Activated CD4-positive, alpha-beta T cell treated with anti-CD3 and anti-CD28 coated beads, Interleukin-2, amount 50 U/mL, for 24 hours (primary cell): ENCODE data around the gene PPP1R26.

Source experiments
- DNase-seq, 2 donors: peaks; one replicate each; pipeline ENCODE4 v3.0.0-alpha.2; 2020; ENCODE audit warnings: low read depth in 1 of 2, low spot score in 1 of 2

PPP1R26 gene

DNA sequence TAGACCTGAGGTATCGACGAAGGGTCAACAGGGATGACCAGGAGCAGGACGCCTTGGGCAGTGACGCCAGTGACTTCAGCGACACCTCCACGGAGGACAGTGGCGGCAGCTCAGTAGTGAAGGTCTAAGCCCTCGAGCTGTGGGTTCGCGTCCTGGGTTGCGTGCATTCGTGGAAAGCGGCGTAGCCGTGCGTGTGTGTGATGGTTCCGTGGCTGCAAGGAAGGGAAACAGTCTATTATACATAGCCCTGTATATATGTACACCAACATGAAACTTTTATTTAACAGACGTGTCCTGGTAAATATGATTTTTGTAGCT is 8.4 kb downstream of the PPP1R26 start:
- no peak for DNase-seq

DNA sequence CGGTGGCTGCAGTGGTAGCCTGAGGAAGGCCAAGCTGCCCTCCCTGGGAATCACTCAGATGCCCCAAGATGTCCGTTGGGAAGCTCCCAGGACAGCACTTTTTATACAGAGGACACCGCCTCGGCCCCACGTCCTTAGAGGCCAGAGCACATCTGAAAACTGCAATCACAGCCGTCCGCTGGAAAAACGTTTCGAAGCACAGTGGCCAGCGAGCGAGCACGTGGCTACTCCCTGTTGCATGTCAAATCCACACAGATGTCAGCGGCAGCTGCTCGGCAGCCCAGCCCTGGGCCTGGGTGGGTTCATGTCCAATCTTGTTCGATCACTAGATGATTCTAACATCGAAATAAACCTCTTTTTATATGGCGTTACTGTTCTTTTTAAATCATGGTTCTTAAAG is 8.9 kb downstream of the PPP1R26 start:
- DNase-seq: no peak

DNA sequence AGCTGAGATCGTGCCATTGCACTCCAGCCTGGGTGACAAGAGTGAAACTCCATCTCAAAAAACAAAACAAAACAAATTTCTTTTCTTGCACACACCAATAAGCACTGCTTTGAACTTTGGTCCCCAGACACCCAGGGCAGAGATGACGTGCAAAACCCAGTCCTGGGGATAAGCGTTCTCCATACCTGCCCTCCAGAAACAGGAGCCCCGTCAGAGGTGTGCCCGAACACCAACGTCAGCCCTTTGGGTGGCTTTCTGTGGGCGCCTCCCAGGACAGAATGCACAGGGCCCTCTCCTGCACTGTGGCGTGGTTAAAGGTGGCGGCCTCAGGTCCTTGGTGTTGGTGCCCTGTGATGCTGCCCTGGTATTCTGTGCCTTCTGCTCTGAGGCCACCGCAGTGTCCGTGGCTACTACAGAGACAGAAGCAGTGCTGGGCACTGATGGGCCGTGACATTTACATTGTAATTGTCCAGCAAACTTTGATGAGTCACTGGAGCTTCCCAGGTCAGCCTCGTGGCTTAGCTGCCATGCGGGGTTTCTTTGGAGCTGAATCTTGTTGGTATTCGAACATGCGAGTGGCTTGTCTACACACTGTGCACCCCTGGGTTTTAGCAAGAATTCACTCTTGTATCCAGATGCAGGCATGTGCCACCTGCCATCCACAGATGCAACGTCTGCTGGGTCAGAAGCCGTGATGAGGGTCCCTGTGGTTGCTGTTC is 9.8 kb downstream of the PPP1R26 start:
- DNase-seq: no peak

DNA sequence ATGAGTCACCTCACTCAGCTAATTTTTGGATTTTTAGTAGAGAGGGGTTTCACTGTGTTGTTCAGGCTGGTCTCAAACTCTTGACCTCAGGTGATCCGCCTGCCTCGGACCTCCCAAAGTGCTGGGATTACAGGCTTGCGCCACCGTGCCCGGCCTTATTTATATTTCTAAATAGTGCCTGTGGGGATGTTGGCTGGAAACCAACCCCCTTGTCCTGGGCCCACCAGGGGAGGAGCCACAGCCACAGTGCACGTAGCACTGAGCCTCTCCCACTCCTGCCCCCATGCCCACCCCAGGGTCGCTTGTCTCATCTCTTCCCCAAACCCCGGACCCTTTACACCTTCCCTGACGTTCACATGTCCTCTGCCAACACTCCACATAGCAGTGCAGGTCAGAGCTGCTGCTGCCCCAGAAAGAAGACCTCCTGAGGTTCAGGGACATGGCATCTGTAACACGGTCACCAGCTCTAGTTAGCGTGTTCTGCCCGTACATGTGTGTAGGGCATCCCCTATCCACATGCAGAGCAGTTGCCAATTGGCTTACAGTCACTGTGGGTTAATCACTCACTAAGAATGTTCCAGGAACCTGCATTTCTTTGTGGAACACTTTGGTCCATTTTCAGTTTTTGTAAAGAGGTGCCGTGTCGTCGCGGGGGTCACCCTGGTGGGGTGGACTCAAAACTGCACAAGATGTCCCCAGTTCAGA is 10.7 kb downstream of the PPP1R26 start:
- no peak for DNase-seq

DNA sequence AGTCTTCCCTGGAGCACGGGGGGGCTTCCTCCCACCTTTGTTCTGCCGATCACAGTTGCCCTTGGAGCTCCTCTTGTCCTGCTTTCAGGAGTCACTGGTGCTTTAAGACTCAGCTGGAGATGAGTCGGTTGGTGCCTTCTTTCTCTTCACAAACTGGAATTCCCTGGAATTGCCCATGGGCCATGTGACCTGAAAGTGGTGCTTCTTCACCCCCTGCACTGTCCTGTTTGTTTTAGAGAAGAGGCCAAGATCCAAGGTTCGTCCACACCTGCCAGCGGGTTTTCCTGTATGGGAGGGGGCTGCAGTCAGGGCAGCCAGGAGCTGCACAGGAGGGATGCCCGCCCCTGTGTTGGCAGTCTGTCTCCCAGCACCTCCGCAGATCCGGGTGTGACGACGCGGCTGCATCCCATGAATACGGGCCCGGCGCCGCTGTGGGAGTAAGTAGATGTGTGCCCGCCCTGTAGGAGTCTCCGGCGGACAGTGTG is 11.4 kb downstream of the PPP1R26 start:
- no peak for DNase-seq

DNA sequence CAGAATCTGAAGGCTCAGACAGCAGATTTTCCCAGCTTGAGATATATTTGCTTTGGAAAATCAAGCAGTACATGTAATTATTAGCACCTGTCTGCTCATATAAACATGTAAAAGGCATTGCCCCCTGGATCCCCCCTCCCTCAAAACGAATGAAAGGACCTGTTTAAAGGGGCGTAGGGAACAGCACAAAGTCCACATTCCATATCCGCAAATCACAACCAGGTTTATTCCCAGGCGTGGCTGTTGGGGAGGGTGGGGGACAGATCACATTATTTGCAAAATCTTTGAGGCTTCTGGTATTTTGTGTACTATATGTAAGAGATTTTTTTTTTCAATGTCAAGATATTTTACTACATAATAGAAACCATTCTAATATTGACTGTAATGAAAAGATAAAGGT is 12.2 kb downstream of the PPP1R26 start:
- no peak for DNase-seq

DNA sequence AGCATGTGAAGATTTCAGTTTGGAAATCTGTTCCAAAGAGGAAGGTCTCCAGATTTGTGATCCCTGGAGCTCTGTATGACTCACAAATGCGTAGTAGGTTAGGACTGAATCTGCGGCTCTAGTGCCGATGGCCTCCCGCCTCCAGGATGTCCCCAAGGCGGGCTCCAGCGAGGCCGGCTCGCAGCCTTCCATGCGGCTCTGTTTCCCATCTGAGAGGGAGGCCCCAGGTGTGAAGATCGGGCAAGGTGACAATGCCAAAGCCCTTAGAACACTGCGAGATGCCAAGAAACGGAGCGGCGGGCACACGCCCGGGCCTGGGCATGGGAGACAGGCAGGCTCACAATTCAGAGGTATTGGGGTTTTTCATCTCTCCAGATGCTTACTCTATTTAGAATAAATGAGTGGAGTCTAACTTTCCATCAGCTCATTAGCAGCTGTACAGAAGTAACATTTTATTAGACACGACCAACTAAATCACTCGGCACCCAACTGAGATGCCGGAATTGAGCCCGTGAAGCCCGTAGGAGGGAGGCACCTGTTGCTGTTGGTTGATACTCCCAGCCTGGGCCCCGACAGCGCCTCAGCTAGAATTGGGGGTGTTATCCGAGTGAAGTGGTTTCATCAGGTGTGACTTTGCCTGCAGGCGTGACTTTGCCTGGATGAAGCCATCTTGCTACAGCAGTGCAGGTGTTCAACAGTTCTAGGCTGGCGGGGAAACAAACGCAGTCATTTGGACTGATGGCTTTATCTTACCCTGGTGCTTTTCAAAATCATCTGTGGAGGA is 13.5 kb downstream of the PPP1R26 start:
- DNase-seq: no peak

DNA sequence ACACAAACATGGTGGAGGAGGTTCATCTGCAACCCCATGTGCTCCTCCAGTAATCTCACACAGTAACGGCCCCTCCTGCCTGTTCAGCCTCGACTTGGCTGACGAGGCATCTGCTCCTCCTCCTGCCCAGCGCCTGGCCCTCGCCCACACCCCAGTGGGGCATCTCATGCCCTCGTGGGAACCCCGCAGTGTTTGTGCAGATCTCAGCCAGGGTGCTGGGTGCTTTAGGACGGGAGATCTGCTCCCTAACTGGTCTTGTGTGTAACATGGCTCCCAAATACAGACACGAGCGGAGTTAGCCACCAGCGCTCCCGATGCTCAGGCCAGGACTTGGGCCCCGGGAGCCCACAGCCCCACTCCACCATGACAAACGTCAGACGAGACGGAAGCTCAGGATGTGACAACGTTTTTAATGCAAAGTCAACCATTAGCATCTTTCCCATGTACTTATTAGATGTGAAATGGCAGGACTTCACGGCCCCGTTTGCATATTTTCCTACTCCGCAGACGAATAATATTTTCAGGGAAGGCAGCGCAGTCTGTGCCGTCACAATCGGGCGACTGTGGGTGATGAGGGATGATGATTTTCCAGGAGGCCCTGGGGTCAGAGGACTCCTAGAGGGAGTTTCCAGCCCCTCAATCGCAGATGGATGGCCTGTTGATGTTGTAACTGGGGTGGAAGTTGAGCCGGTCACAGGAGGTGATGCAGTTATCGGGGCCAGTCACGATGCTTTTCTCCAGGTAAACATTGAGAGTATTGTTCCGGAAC is 15.4 kb downstream of the PPP1R26 start:
- no peak for DNase-seq

DNA sequence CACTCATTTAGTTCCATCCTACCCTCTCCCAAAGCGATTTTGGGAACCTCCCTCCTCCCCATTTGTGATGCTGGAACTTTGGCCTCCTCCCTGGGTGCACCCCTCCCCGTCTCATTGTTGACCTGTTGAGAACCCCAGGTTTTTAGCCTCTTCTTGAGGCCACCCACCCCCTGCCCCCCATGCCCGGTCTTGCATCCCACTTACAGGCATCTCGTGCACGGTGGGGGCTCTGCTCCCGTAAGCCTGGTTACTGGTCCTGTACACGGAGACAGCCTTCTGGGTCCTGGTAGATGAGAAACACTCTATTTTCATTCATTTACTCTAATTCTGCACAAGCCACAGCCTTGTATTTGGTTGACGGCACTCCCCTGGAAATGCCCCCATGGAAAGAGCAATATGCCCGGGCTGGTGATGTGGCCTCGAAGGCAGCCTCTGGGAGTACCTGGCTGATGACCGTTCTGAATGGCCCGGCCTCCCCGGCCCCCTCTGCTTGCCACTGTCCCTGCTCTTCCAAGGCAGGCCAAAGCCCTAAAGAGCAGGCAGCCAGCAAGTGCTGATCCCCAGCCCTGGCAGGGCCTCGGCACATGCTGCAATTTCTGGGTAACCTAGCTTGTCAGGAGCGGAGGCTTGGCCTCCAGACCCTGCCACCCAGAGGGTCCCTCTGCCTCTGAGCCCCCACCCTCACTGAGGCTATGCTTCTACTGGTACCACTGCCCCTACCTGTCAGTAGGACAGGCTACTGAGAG is 19.0 kb downstream of the PPP1R26 start:
- DNase-seq: no peak

DNA sequence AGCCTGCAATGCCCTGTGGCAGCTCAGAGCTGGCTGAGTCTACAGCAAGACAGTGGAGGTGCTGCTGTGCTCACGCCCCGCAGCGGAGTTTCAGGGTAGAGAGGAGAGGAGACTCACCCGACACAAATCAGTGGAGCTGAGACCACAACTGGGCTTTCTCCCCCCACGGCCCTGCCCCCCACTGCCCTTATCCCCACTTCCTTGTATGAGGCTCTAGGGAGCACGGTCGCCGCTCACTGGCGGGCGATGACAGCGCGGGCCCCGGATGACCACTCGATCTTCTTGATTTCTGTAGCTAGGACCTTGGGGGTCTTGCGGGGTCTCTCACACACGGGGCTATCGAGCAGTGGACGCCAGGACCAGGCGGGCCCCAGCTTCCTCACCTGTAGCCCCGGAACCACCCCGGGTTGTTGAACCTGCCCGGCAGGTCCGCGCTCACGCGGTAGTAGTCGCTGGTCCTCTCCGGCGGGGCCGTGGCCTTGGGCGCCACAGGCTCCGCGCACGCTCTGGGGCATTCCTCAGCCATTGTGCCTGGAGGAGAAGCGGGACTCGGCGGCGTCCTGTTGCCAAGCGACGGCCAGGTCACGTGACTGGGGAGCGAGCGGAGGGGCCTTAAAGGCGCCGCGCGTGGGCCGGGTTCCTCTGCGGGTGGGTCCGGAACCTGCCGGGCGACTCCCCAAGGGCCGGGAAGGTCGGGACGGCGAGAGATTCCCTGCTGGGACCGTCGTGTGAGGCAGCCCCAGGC is 19.9 kb downstream of the PPP1R26 start:
- DNase-seq: peak; percentile 79 to 83

DNA sequence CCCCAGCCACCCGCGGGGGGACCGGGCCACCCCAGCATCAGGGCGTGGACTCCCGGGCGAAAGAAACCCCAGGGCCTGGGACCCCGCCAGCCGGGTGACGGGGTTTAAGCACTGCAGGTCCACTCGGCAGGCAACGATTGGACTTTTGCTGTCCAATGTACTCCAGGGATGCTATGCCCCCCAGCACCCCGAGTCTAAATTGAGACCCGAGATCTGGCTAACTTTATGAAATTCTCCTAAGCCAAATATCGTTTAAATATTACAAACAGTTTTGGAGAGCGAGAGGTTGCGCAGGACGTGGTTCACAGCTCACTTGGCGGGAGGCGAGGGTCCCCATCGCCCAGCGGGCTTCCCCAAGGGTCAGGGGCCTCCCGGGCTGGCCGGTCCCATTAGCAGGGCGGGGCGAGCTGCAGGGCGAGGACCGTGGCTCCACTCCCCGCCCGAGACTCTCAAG is 20.5 kb downstream of the PPP1R26 start:
- peak in 1 of 2 donors; percentile 11 for DNase-seq

DNA sequence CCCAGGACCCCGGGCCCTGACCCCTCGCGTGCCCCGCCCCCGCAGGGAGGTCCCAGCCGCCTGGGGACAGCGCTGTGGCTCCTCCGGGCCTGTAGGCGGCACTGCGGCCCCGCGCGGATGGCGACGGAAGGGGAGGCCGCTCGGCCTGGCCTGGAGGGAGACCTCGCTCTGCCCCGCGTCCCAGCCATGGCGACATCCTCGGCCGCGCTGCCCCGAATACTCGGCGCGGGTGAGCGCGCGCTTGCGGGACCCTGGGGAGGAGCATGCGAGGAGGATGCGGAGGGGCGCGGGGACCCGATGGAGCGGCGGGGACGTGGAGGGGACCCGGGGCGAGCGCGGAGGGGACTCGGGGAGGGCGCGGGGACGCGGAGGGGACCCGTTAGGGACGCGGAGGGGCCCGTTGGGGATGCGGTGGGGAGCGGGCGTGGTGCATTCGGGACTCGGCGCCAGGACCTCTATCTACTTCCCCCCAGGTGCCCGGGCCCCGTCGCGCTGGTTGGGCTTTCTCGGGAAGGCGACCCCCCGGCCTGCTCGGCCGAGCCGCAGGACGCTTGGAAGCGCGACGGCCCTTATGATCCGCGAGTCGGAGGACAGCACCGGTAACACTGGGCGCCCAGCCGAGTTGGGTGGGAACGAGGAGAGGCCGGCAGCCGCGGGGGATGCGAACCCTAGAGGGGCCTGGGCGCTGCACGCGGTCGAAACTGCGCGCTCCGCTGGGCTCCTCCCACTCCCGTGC is 21.1 kb downstream of the PPP1R26 start, which contains the start of gene MRPS2:
Gene MRPS2 (plus strand): TSS at position 158 of the 736 bp plus-strand sequence. CDS start 29 bp downstream, at position 187.
- peak; percentile 74 to 76 for DNase-seq

DNA sequence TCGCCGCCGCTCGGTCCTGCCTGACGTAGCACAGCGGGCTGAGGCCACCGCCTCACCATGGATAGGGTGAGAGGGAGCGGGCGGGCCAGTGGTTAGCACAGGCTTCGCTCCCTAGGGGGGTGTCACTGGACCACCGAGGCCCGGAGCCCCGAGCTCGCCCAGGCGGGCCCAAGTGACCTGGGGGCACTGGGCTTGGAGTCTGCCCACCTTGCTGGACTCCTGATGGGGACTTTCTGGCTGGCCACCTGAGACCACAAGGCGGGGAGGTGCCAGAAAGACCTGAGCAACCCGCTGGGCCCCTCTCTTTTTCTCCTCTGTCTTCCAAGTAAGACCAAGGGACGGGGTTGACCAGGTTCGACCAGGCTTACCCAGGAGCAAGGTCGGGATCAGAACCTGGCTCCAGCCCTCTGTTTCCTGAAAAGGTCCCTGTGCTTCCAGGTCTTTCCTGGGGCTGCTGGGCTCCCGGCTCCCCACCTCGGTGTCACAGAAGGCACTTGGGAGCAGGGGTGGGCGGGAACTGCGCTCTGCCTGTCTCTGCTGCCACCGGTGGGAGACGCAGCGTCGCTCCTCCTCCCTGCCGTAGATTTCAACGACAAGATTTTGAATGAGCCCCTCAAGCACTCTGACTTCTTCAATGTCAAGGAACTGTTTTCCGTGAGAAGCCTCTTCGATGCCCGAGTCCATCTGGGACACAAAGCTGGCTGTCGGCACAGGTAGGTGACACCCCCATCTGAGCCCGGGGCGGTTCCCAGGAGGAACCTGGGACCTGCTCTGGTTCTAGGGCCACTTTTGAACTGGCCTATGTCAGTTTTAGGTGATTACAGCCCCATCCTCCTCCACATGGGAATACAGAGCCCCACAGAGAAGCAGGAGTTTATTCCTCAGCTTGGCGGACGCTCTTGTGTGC is 21.9 kb downstream of the PPP1R26 start:
- no peak for DNase-seq

DNA sequence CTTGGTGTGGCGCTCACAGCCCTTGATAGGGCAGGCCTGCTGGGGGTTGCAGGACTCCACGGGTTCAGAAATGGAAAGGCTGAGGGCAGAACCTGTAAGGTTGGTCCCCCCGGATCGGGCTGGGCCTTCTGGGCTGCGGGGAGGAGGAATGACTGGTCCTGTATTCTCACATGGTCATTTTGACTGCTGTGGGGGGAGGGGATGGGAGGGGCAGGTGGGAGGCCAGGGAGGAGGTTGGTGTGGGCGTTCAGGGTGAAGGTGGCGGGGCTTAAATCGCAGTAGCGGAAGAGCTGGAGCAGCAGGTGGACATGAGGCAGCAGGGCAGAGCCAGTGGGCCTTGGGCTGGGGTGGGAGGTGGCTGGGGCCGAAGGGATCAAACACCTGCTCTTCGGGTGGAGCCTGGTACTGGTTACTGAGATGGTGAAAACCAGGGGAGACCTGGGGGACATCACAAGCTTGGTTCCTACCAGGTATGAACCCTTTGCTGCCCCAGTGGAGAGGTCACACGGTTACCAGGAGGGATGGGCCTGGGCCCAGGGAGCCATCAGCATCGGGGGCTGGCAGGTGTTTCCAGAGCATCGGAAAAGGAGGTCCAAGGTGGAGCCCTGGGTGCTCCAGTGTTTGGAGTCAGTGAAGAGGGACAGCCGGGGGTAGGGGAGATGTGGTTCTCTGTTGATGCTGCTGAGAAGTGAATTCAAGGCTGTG is 22.7 kb downstream of the PPP1R26 start:
- DNase-seq: no peak

DNA sequence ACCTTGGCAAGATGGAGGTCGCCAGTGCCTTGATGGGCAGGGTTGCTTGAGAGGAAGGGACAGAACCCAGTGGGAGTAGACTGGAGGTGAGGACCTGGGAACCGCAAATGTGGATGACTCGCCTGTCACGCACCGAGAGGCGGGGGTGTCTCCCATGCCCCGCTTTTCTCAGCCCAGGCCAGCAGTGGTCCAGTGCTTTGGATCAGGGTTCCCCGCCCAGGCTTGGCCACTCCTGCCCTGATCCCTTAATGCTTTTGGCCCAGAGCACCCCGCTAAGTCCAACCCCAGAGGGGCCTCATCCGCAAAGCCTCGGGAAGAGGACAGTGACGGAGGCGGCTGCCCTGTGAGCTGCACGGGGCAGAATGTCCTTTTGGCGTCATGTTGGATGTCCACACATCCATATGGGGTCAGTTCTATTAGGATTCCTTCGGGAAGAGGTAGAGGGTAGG is 23.3 kb downstream of the PPP1R26 start:
- no peak for DNase-seq

DNA sequence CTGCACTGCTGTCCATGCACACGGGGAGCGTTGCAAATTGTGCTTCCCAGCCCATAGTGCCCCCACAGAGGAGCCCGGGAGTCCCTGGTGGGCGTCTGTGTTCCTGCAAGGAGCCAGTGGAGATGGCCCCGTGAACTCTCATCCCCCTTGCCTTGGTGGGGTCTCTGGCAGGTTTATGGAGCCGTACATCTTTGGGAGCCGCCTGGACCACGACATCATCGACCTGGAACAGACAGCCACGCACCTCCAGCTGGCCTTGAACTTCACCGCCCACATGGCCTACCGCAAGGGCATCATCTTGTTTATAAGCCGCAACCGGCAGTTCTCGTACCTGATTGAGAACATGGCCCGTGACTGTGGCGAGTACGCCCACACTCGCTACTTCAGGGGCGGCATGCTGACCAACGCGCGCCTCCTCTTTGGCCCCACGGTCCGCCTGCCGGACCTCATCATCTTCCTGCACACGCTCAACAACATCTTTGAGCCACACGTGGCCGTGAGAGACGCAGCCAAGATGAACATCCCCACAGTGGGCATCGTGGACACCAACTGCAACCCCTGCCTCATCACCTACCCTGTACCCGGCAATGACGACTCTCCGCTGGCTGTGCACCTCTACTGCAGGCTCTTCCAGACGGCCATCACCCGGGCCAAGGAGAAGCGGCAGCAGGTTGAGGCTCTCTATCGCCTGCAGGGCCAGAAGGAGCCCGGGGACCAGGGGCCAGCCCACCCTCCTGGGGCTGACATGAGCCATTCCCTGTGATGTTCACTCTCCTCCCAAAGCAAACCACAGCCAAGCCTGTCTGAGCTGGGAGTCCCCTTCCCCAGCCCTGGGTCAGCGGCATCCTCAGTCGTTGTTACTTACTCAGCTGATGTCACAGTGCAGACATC is 24.0 kb downstream of the PPP1R26 start:
- no peak for DNase-seq
